Subcutaneous abdominal adipose tissue (tissue), 5 donors: Measurements from ENCODE around the gene GPR89B.
"Not testable (repeated sequence)": the region's sequence is repeated elsewhere in the genome, so short reads cannot be mapped to it uniquely, and the experiment has no call there.

Experiments
- H3K27ac ChIP-seq: one replicate; pipeline ENCODE4 v1.7.0; 2013; ENCODE audit warnings: low read depth, mild to moderate bottlenecking, inconsistent platforms, low read length, moderate library complexity
- H3K27me3 ChIP-seq, 5 donors: one replicate each; pipeline ENCODE4 v1.7.0; 2013; ENCODE audit warnings: low read length in 5 of 5, inconsistent platforms in 1 of 5; ENCODE audit not compliant: control insufficient read depth in 5 of 5, insufficient read depth in 4 of 5
- H3K36me3 ChIP-seq, 5 donors: one replicate each; pipeline ENCODE4 v1.7.0; 2013; ENCODE audit warnings: low read length in 5 of 5; ENCODE audit not compliant: control insufficient read depth in 5 of 5, insufficient read depth in 5 of 5
- H3K4me1 ChIP-seq, 5 donors: one replicate each; pipeline ENCODE4 v1.7.0; 2013; ENCODE audit warnings: low read length in 5 of 5, mild to moderate bottlenecking in 3 of 5, moderate library complexity in 1 of 5; ENCODE audit not compliant: control insufficient read depth in 5 of 5, insufficient read depth in 5 of 5
- H3K4me3 ChIP-seq, 5 donors: one replicate each; pipeline ENCODE4 v1.7.0; 2013; ENCODE audit warnings: low read length in 5 of 5, low read depth in 1 of 5
- H3K9ac ChIP-seq, 5 donors: one replicate each; pipeline ENCODE4 v1.7.0; 2013; ENCODE audit warnings: low read length in 5 of 5, mild to moderate bottlenecking in 4 of 5, moderate library complexity in 3 of 5
- H3K9me3 ChIP-seq, 5 donors: one replicate each; pipeline ENCODE4 v1.7.0; 2013; ENCODE audit warnings: low read length in 5 of 5; ENCODE audit not compliant: control insufficient read depth in 5 of 5
- donor health status: healthy.
- donor health status: healthy.
- donor health status: healthy.
- donor health status: healthy.
- donor health status: healthy.

The GPR89B gene

GRCh38 chr1:148024918-148025317 lies 96.7 kb downstream of the GPR89B start:
- H3K27ac ChIP-seq, H3K4me1 ChIP-seq, H3K9ac ChIP-seq, H3K9me3 ChIP-seq, H3K27me3 ChIP-seq, H3K36me3 ChIP-seq, H3K4me3 ChIP-seq: not testable (repeated sequence)

- H3K27ac ChIP-seq, H3K4me1 ChIP-seq, H3K4me3 ChIP-seq, H3K9me3 ChIP-seq, H3K36me3 ChIP-seq, H3K27me3 ChIP-seq, H3K9ac ChIP-seq: not testable (repeated sequence)
Measured at GRCh38 chr1:148027004-148027403, 98.8 kb downstream of the GPR89B start.

GRCh38 chr1:148032247-148032646 lies 104.0 kb downstream of the GPR89B start:
- H3K27me3 ChIP-seq, H3K4me1 ChIP-seq, H3K9me3 ChIP-seq: not testable (repeated sequence)

GRCh38 chr1:148032690-148033089 lies 104.5 kb downstream of the GPR89B start:
- not testable (repeated sequence) for H3K9ac ChIP-seq, H3K36me3 ChIP-seq, H3K27ac ChIP-seq, H3K4me1 ChIP-seq, H3K9me3 ChIP-seq, H3K27me3 ChIP-seq, H3K4me3 ChIP-seq

More at GRCh38 chr1:148032247-148032646, 104.0 kb downstream of the GPR89B start:
- H3K27ac ChIP-seq, H3K9ac ChIP-seq, H3K4me3 ChIP-seq, H3K36me3 ChIP-seq: not testable (repeated sequence)

- H3K9me3 ChIP-seq, H3K9ac ChIP-seq, H3K4me1 ChIP-seq, H3K27ac ChIP-seq, H3K27me3 ChIP-seq, H3K36me3 ChIP-seq: not testable (repeated sequence)
- peak overlapping the region in 2 of 5 donors; percentile 6 to 35 for H3K4me3 ChIP-seq
Measured at GRCh38 chr1:148033147-148033546, 104.9 kb downstream of the GPR89B start.

- not testable (repeated sequence) for H3K27me3 ChIP-seq, H3K9ac ChIP-seq, H3K9me3 ChIP-seq, H3K27ac ChIP-seq, H3K36me3 ChIP-seq, H3K4me1 ChIP-seq
- H3K4me3 ChIP-seq = peak overlapping the region in 4 of 5 donors; percentile 50 to 64 (median 56)
Measured at GRCh38 chr1:148037850-148038461, 109.7 kb downstream of the GPR89B start.

GRCh38 chr1:148038462-148039333 lies 110.5 kb downstream of the GPR89B start:
- H3K27ac ChIP-seq, H3K4me1 ChIP-seq, H3K9me3 ChIP-seq, H3K27me3 ChIP-seq, H3K9ac ChIP-seq, H3K36me3 ChIP-seq: not testable (repeated sequence)
- peak overlapping the region; percentile 50 to 64 (median 56) for H3K4me3 ChIP-seq
